HG03571 (cell line): ENCODE results near the gene ZSCAN12.

Experiments
- ATAC-seq: cut with Tn5 transposase; IDR thresholded peaks from one replicate; pipeline ENCODE4 v1.9.1; 2021; ENCODE audit not compliant: unreplicated experiment

ZSCAN12 gene

DNA sequence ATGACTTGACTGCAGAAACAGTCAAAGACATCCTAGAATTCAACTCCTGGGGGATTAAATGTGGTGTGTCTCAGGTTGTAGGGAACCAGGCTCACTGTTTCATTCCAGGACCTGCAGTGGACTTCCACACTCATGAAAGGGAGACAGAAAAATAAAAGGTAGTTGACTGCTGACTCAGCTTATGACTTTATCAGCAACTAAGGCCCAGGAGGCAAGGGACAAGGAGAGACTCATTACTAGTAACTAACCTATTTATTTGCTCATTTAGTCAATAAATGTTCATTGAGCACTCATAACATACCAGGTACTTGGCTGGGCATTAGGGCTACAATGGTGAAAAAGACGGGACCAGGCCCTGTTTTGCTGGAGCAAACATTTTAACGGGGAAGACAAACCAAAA is 66.5 kb downstream of the ZSCAN12 start:
- no peak for ATAC-seq

DNA sequence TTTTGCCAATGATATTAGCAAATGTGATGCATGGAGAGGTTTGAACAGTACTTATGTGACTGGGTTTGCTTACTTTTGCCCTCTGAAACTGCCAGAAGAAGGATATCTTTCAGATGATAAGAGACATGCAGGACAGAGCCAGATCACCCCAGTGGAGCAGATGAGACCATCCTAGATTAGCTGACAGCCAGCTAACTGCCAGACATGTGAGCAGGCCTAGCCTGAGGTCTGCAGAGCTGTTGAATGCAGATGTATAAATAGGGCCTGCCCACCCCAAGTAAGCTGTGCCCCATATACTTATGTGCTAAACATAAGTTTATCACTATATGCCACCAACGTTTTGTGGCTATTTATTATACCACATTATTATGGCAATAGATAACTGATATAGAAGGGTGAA is 69.5 kb downstream of the ZSCAN12 start:
- ATAC-seq: no peak
